TTC549 (cell line): ENCODE measurements around the gene RPS19BP1.

Source experiments
- FAIRE-seq: peaks from 2 replicates; lab custom pipeline; 2012; peaks lifted over from hg19 to GRCh38; lab: Jason Lieb, UNC

Gene RPS19BP1

DNA sequence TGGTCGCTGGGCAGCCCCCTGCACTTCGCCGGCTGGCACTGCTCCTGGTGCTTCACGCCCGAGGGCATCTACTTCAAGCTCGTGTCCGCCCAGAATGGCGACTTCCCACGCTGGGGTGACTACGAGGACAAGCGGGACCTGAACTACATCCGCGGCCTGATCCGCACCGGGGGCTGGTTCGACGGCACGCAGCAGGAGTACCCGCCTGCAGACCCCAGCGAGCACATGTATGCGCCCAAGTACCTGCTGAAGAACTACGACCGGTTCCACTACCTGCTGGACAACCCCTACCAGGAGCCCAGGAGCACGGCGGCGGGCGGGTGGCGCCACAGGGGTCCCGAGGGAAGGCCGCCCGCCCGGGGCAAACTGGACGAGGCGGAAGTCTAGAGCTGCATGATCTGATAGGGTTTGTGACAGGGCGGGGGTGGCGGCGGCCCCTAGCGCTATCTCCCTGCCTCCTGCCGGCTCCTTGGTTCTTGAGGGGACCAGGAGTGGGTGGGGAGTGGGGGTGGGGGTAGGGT lies 43.9 kb downstream of the RPS19BP1 start:
- no peak for FAIRE-seq

DNA sequence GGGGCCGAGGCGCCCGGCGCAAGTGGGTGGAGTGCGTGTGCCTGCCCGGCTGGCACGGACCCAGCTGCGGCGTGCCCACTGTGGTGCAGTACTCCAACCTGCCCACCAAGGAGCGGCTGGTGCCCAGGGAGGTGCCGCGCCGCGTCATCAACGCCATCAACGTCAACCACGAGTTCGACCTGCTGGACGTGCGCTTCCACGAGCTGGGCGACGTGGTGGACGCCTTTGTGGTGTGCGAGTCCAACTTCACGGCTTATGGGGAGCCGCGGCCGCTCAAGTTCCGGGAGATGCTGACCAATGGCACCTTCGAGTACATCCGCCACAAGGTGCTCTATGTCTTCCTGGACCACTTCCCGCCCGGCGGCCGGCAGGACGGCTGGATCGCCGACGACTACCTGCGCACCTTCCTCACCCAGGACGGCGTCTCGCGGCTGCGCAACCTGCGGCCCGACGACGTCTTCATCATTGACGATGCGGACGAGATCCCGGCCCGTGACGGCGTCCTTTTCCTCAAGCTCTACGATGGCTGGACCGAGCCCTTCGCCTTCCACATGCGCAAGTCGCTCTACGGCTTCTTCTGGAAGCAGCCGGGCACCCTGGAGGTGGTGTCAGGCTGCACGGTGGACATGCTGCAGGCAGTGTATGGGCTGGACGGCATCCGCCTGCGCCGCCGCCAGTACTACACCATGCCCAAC lies 44.6 kb downstream of the RPS19BP1 start:
- FAIRE-seq = no peak

DNA sequence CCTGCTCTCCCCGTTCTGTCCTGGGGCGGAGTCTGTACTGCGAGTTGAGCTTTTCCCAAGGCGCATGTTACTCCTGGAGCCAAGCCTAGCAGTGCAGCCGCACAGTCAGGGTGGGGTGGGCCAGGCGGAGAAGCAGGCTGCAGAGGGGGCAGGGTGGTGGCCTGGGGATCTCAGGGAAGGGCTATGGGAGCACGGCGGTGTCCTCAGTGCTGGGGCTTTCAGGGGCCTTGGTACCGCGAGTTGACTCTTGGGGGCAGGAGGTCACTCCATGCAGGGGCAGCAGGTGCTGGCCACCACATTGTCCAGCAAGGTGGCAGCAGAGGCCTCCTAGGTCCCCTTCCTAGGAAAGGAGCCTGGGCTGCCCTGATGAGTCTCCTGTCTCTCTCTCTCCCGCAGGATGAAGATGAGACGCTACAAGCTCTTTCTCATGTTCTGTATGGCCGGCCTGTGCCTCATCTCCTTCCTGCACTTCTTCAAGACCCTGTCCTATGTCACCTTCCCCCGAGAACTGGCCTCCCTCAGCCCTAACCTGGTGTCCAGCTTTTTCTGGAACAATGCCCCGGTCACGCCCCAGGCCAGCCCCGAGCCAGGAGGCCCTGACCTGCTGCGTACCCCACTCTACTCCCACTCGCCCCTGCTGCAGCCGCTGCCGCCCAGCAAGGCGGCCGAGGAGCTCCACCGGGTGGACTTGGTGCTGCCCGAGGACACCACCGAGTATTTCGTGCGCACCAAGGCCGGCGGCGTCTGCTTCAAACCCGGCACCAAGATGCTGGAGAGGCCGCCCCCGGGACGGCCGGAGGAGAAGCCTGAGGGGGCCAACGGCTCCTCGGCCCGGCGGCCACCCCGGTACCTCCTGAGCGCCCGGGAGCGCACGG lies 45.4 kb downstream of the RPS19BP1 start:
- FAIRE-seq = no peak

DNA sequence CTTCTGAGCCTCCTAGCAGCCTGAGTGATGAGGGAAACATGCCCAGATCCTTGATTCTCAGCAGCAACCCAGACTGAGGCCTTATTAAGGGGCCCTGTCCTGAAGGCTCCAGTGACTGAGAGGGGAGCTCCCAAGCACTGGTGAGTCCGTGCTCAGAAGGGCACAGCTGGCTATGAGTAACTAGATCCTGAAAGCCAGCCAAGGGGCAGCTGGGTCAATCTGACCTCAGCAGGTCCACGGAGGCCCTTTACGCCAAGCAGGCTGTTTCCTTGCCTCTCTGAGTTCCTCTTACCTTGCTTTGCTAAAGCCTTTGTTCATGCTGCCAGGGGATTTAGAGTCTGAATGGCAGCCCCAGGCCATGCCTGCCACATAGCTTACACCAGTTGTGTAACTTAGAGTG lies 49.8 kb downstream of the RPS19BP1 start:
- FAIRE-seq = no peak

DNA sequence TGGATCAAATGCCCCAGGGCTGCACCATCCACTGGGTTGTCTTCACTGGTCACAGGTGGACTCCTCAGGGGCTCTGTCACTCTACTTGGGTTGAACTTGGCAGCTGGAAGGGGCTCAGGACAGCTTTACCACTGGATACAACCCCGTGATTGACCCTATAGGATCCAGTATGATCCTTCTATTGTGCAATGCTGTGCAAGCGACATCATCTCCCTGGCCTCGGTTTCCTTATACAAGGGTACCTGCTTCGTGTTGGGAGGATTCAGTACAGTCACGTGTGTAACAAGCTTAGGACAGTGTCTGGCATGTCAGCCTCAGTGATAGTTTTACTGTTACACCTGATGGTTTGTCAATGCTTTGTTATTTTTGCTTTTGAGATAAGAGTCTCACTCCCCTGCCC lies 51.0 kb downstream of the RPS19BP1 start:
- FAIRE-seq = no peak

DNA sequence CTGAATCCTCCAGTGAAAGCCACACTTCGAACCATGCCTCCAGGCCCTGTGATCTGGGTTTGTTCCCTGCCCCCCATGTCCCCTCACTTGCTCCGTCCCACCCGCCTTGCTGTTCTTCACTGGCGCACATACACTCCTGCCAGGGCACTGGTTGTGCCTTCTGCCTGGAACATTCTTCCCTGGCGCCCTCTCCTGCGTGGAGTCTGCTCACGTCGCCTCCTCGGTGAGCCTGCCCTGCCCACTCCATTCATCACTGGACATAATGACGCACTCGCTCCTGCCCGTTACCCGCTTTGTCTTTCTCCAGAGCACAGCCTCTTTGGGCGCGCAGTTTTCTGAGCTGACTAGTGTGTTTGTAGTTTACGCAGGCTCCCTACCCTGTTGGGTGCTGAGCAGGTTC lies 51.5 kb downstream of the RPS19BP1 start:
- FAIRE-seq = no peak

DNA sequence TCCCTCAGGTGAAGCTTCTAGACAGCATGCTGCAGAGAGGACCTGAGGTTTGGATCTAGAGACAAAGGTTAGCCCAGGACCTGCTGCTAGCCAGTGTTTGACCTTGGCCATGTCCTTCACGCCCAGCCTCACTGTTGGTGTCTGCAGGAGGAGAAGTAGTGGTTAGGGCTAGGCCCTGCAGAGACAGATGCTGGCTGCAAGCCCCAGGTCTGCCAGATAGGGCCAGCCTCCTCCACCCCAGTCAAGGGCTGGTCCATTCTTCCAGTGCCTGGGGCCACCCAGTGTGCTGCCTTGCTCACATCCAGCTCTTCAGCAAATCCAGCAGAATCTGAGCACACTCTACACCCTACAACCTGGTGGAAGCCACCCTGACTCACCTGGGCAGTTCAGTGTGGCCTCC lies 52.0 kb downstream of the RPS19BP1 start:
- no peak for FAIRE-seq

DNA sequence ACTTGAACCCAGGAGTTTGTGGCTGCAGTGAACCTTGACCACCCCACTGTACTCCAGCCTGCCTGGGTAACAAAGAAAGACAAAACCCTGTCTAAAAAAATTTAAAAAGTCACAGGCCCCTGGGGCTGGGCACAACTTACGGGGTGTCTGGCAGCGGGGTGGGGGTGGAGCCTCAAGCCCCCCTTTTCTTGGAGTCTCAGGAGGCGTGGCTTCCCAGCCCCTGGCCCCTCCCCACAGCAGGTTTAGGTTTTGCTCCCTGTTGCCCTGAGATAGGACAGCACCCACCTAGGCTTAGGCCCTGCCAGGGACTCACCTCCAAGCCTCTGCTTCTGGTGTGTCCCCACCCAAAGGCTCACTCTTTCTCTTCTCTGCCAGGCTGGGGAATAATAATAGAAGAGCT lies 53.3 kb downstream of the RPS19BP1 start:
- FAIRE-seq = no peak
